Peyer's patch (tissue), 4 donors: ENCODE results near the gene RAPGEF3.
A peak's percentile ranks its signal among the peaks of the same experiment; 100 is the strongest.

Experiments
- CTCF ChIP-seq, 6 experiments: fragments of 450-650 bp in 4 of 6; fragments of 200-600 bp in 2 of 6; sonication (generic) in 1 of 6; IDR thresholded peaks; one replicate each; pipeline ENCODE4 v1.5.1; 2017 to 2019; ENCODE audit warnings: antibody characterized with exemption in 6 of 6, mild to moderate bottlenecking in 3 of 6, moderate library complexity in 1 of 6
- POLR2A ChIP-seq, 2 donors: fragments of 450-650 bp; IDR thresholded peaks; one replicate each; pipeline ENCODE4 v1.5.1; 2017; ENCODE audit warnings: antibody characterized with exemption in 2 of 2, mild to moderate bottlenecking in 2 of 2, moderate library complexity in 2 of 2

GRCh38 chr12:47715393-47715876 is 43.2 kb downstream of the RAPGEF3 start:
- TF ChIP-seq CTCF (IDR thresholded peaks at IDR 0.05) (peak; percentile 40 to 90 (median 82)), POLR2A (IDR thresholded peaks at IDR 0.05) (no peak)
